LNCAP (cell line): ENCODE measurements around the gene ZNF385C.

Experiments
- TF ChIP-seq, protein P1 (sequence below): fragments of 450-650 bp; IDR thresholded peaks from 2 replicates; pipeline ENCODE4 v1.5.1; 2017; ENCODE audit warnings: mild to moderate bottlenecking

The ZNF385C gene

GRCh38 chr17:41982026-41982760, 116.1 kb downstream of the ZNF385C start:
- TF ChIP-seq, protein P1, sequence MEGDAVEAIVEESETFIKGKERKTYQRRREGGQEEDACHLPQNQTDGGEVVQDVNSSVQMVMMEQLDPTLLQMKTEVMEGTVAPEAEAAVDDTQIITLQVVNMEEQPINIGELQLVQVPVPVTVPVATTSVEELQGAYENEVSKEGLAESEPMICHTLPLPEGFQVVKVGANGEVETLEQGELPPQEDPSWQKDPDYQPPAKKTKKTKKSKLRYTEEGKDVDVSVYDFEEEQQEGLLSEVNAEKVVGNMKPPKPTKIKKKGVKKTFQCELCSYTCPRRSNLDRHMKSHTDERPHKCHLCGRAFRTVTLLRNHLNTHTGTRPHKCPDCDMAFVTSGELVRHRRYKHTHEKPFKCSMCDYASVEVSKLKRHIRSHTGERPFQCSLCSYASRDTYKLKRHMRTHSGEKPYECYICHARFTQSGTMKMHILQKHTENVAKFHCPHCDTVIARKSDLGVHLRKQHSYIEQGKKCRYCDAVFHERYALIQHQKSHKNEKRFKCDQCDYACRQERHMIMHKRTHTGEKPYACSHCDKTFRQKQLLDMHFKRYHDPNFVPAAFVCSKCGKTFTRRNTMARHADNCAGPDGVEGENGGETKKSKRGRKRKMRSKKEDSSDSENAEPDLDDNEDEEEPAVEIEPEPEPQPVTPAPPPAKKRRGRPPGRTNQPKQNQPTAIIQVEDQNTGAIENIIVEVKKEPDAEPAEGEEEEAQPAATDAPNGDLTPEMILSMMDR = no peak

- TF ChIP-seq, protein P1 = no peak
Observed at GRCh38 chr17:41977991-41978390, 120.3 kb downstream of the ZNF385C start.

- TF ChIP-seq, protein P1 = no peak
Observed at GRCh38 chr17:41976142-41976768, 122.0 kb downstream of the ZNF385C start.
